ENCODE data around the gene SYT11. TPM values are rescaled to one million over a fixed set of nuclear protein-coding genes. Genes with fewer than 3 reads are reported as not detected.

The SYT11 gene
- total and polyA plus RNA-seq, 2 experiments from 2014 or later = 0.39 to 2.0 TPM

DNA sequence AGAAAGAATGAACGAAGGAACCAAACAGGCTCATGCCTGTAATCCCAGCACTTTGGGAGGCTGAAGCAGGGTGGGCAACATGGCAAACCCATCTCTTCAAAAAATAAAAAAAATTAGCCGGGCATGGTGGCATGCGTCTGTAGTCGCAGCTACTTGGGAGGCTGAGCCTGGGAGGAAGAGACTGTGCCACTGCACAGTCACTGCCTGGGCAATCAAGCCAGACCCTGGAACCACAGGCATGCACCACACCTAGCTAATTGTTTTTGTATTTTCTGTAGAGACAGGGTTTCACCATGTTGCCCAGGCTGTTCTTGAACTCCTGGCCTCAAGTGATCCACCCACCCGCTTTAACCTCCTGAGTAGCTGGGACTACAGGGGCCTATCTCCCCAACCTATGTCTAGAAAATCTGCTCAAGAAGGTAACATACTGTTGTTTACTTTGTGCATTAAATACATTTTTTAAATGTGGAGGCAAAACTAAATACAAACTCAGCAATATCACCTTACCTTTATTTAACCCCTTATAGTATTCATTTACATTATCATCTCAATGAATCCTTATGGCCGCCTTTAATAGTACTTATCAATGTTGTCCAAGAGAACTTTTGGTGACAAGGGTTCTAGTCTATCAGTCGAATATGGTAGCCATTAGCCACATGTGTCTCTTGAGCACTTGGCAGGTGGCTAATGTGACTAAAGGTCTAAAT lies 72.1 kb downstream of the SYT11 start:
- no peak for DNase-seq (ENCODE audit: low spot score)
- WGBS (ENCODE audit: low lambda C conversion rate, missing lambda C conversion rate) = 86% methylated on average over 7 of the region's 7 CpGs
- no peak overlapping the region for H2AFZ ChIP-seq
- H3K9me2 ChIP-seq (replicated peaks; ENCODE audit: insufficient read depth) = no peaks in the 10 kb centered on the region
- no peak overlapping the region for H3K4me3 ChIP-seq
- peaks cover 6% of the 10 kb centered on the region for H3K36me3 ChIP-seq (replicated peaks; ENCODE audit: insufficient read depth, low read depth)
- TF ChIP-seq EZH2 (IDR thresholded peaks at IDR 0.05; ENCODE audit: borderline replicate concordance) = no peak
- TF ChIP-seq, protein P1, sequence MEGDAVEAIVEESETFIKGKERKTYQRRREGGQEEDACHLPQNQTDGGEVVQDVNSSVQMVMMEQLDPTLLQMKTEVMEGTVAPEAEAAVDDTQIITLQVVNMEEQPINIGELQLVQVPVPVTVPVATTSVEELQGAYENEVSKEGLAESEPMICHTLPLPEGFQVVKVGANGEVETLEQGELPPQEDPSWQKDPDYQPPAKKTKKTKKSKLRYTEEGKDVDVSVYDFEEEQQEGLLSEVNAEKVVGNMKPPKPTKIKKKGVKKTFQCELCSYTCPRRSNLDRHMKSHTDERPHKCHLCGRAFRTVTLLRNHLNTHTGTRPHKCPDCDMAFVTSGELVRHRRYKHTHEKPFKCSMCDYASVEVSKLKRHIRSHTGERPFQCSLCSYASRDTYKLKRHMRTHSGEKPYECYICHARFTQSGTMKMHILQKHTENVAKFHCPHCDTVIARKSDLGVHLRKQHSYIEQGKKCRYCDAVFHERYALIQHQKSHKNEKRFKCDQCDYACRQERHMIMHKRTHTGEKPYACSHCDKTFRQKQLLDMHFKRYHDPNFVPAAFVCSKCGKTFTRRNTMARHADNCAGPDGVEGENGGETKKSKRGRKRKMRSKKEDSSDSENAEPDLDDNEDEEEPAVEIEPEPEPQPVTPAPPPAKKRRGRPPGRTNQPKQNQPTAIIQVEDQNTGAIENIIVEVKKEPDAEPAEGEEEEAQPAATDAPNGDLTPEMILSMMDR (IDR thresholded peaks at IDR 0.05; ENCODE audit: poor library complexity) = no peak
- H4K20me1 ChIP-seq (ENCODE audit: insufficient read depth, poor library complexity, severe bottlenecking) = peaks cover 34% of the 10 kb centered on the region
- peaks cover 72% of the 10 kb centered on the region for H3K79me2 ChIP-seq
- H3K4me1 ChIP-seq (ENCODE audit: insufficient read depth) = peaks cover 26% of the 10 kb centered on the region
- H3K27me3 ChIP-seq = no peaks in the 10 kb centered on the region
- H3K27ac ChIP-seq = no peak overlapping the region
- peak overlapping the region; percentile 95 for H3K4me2 ChIP-seq
- no peaks in the 10 kb centered on the region for H3K9me3 ChIP-seq (ENCODE audit: low read depth)

- TF ChIP-seq EZH2phosphoT487 (IDR thresholded peaks at IDR 0.05; ENCODE audit: low read depth, severe bottlenecking, unreplicated experiment) = no peak
- TF ChIP-seq, protein P1 (IDR thresholded peaks at IDR 0.05; ENCODE audit: poor library complexity) = no peak
- TF ChIP-seq EZH2 (IDR thresholded peaks at IDR 0.05; ENCODE audit: borderline replicate concordance) = no peak
- Histone ChIP-seq H2AFZ (no peak overlapping the region), H3K27ac (no peak overlapping the region), H3K36me3 (replicated peaks; ENCODE audit: insufficient read depth, low read depth) (peaks cover 6% of the 10 kb centered on the region), H3K27me3 (no peaks in the 10 kb centered on the region), H3K4me2 (peak overlapping the region; percentile 95), H4K20me1 (ENCODE audit: insufficient read depth, poor library complexity, severe bottlenecking) (peaks cover 34% of the 10 kb centered on the region), H3K4me3 (no peak overlapping the region), H3K9me3 (ENCODE audit: low read depth) (no peaks in the 10 kb centered on the region), H3K4me1 (ENCODE audit: insufficient read depth) (peaks cover 26% of the 10 kb centered on the region), H3K79me2 (peaks cover 66% of the 10 kb centered on the region), H3K9me2 (replicated peaks; ENCODE audit: insufficient read depth) (no peaks in the 10 kb centered on the region)
- DNase-seq (ENCODE audit: low spot score) = no peak
- WGBS (ENCODE audit: low lambda C conversion rate, missing lambda C conversion rate) = 85% methylated on average over 1 of the region's 1 CpG
Measured at GRCh38 chr1:155932081-155932480, 72.7 kb downstream of the SYT11 start.

- H3K4me2 ChIP-seq = peak overlapping the region; percentile 95
- peaks cover 34% of the 10 kb centered on the region for H4K20me1 ChIP-seq (ENCODE audit: insufficient read depth, poor library complexity, severe bottlenecking)
- no peak overlapping the region for H2AFZ ChIP-seq
- H3K36me3 ChIP-seq (replicated peaks; ENCODE audit: insufficient read depth, low read depth) = peaks cover 6% of the 10 kb centered on the region
- peak overlapping the region; percentile 85 for H3K4me3 ChIP-seq
- H3K4me1 ChIP-seq (ENCODE audit: insufficient read depth) = peaks cover 26% of the 10 kb centered on the region
- no peak for DNase-seq (ENCODE audit: low spot score)
- WGBS (ENCODE audit: low lambda C conversion rate, missing lambda C conversion rate) = 87% methylated on average over 5 of the region's 5 CpGs
- H3K79me2 ChIP-seq = peaks cover 62% of the 10 kb centered on the region
- no peaks in the 10 kb centered on the region for H3K9me2 ChIP-seq (replicated peaks; ENCODE audit: insufficient read depth)
- no peaks in the 10 kb centered on the region for H3K27me3 ChIP-seq
- TF ChIP-seq, protein P1 (IDR thresholded peaks at IDR 0.05; ENCODE audit: poor library complexity) = no peak
- TF ChIP-seq EZH2phosphoT487 (IDR thresholded peaks at IDR 0.05; ENCODE audit: low read depth, severe bottlenecking, unreplicated experiment) (no peak), EZH2 (IDR thresholded peaks at IDR 0.05; ENCODE audit: borderline replicate concordance) (no peak)
- H3K27ac ChIP-seq = no peak overlapping the region
- H3K9me3 ChIP-seq (ENCODE audit: low read depth) = no peaks in the 10 kb centered on the region
Measured at GRCh38 chr1:155932487-155932886, 73.1 kb downstream of the SYT11 start.
